Skin of body (tissue), 2 donors: ENCODE data around the gene SMTN. TPM values are rescaled to one million over a fixed set of nuclear protein-coding genes. Genes with fewer than 3 reads are reported as not detected.

Source experiments
- DNase-seq: peaks from one replicate; lab custom pipeline; 2025; lab: John Stamatoyannopoulos, UW
- total RNA-seq: library from RNA; depleted of rRNA; stranded (reverse); fragments of >200 nt; gene quantifications from one replicate; pipeline ENCODE4 v1.2.3, GENCODE V29; 2014

The SMTN gene
- total RNA-seq, 1 donor from 2014 or later = 100 TPM

GRCh38 chr22:31125521-31126117 is 44.5 kb downstream of the SMTN start:
- no peak for DNase-seq

- no peak for DNase-seq
These were observed 45.2 kb downstream of the SMTN start for GRCh38 chr22:31126128-31126868.

GRCh38 chr22:31126869-31127175 is 45.7 kb downstream of the SMTN start:
- no peak for DNase-seq

GRCh38 chr22:31127181-31127772 is 46.2 kb downstream of the SMTN start:
- no peak for DNase-seq

DNA sequence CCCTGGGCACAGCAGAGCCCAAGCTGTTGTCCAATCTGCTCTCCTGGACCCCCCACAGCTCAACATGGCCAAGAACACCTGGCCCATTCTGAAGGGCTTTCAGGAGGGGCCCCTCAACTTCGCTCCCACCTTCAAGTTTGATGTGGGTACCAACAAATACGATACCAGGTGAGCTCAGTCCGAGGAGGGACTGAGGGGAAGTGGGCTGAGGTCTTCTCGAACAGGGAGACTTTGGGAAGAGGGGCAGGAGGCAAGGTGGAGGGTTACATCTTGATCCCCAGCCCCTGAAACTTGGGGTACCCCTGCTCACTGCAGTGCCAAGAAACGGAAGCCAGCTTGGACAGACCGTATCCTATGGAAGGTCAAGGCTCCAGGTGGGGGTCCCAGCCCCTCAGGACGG is 47.0 kb downstream of the SMTN start:
- DNase-seq = no peak

- no peak for DNase-seq
These were observed 49.8 kb downstream of the SMTN start for GRCh38 chr22:31130873-31131272.

GRCh38 chr22:31133911-31134310 is 52.8 kb downstream of the SMTN start:
- no peak for DNase-seq

DNA sequence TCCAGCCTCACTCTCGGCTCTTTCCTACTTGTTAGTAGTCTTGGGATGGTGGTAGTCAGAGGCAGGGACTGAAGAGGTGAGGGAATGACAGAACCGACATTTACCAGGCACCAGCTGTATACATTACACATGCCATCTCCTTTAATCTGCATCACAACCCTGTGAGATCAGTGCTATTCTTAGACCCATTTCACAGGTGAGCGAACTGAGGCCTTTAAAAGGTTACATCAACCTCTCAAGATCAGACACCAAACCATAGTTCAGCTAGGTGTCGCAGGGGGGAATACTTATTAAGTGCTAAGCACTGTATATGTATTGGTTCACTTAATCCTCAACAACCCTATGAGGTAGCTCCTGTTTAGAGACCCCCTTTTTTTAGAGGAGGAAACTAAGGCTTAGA is 53.6 kb downstream of the SMTN start:
- no peak for DNase-seq

DNA sequence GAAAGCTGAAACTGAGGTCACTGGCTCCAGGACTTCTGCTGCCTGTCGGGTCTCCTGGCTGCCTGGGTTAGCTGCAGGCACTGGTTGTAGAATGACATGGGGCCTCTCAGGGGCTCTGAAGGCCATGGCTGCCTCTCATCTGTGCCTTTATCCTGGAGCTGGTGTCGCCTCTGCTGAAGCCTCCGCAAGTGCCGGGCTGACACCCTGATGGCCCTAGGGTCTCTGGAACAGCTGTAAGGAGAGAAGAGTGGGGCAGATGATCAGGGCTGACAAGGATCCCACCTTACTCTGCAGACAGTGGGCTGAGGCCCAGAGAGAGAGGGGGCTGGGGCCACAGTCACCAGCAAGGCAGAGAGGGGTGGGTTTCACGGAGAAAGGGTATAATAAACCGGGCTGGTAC is 54.6 kb downstream of the SMTN start:
- DNase-seq = no peak

DNA sequence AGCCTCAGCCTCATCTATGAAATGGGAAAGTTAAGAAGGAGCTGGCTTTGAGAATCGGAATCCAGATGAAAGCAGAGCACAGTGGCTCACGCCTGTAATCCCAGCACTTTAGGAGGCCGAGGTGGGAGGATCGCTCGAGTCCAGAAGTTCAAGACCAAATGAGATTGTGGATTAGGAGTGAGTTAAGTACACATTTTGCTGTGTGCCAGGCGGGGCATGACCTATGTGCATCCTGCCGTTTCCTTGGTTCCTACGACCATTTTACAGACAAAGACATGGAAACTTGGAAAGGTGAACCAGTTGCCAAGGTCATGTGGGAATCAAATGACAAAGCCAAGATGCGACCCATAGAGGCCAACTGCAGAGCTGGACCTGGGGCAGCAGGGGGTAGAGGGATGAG is 55.0 kb downstream of the SMTN start:
- no peak for DNase-seq

GRCh38 chr22:31136711-31137110 is 55.6 kb downstream of the SMTN start:
- no peak for DNase-seq

DNA sequence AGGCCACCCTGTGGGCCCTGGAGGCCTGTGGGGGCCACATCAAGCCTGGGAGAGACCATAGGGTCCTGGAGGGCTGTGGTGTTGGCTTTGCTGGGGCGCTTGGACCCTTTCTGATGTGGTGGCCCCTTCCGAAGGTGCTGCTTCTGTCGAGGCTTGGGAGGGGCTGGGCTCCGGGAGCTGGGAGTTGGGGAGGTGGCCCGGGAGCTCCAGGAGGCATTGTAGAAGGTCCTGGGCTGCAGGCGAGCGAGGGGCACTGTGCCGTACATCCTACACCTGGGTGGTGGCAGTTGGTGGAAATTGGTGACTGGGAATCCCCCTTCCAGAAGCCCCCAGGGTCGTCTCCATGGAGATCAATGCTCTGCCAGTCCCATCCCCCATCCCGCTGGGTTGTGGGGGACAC is 56.6 kb downstream of the SMTN start:
- DNase-seq = no peak

- no peak for DNase-seq
These were observed 57.0 kb downstream of the SMTN start for GRCh38 chr22:31138126-31138525.

GRCh38 chr22:31139066-31139465 is 57.9 kb downstream of the SMTN start:
- no peak for DNase-seq

- DNase-seq = no peak
These were observed 59.0 kb downstream of the SMTN start, which contains the start of gene PLA2G3 for GRCh38 chr22:31139866-31140716. Gene PLA2G3, minus strand, starts transcription at chr22:31140508. Its CDS starts 154 bp downstream, at chr22:31140354.

GRCh38 chr22:31140746-31141145 is 59.6 kb downstream of the SMTN start:
- DNase-seq = no peak

GRCh38 chr22:31141551-31141950 is 60.4 kb downstream of the SMTN start:
- DNase-seq = no peak

- DNase-seq = no peak
These were observed 61.2 kb downstream of the SMTN start for GRCh38 chr22:31142285-31142684.

DNA sequence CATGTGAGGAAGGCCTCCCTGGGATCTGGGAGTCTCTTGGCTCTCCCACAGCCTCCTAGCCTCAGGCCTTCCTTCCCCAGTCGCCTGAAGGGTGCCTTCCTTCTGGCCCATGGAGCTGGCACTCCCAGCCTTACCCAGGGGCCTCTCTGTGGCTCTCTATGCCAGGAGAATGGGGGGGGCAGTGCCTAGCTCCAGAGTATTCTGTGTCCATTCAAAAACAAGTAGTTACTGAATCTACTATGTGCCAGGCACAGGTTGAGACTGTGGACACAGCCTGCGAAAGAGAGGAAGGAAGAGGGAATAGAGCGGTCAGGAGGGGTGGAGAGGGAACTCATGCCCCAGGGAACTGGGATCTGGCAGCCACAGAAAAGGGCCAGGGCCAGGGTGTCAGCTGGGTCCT is 61.9 kb downstream of the SMTN start:
- no peak for DNase-seq

GRCh38 chr22:31143537-31143936 is 62.4 kb downstream of the SMTN start:
- no peak for DNase-seq

DNA sequence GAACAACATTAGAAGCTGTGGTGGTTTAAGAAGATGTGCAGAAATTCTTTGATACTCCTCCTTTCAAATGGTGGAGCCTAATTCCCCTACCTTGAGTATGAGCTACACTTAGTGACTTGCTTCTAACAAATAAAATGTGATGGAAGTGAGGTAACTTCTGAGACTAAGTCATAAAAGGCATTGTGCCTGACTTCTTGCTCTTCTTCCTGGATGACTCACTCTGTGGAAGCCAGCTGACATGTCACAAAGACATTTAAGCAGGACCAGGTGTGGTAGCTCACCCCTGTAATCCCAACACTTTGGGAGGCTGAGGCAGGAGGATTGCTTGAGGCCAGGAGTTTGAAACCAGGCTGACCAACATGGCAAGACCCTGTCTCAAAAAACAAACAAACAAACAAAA is 63.1 kb downstream of the SMTN start:
- no peak for DNase-seq

DNA sequence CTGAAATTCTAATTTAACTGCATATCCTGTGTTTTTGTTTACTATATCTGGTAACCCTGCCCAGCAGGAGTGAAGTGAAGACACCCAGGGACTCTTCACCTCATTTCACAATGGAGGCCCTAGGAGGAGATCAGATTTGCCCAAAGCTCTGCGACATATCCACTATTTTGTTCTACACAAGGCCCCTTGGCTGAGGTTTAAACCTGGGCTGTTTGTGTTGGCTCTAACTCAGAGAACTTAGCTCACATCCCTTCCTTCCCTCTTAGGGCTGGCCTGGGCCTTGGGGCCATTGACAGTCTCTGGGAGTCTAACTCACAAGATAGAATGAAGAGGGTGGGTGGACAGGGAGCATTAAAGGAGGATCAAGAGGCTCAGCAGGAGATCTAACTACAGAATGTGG is 67.4 kb downstream of the SMTN start:
- no peak for DNase-seq
